HCT116 (cell line): Measurements from ENCODE around the gene CLEC16A. TPM values are rescaled to one million over a fixed set of nuclear protein-coding genes. Genes with fewer than 3 reads are reported as not detected.

ENCODE experiments used
- ATAC-seq: fragments of 200-7000 bp; cut with Tn5 transposase; 2 replicates; pipeline ENCODE4 v1.9.1; 2020; ENCODE audit warnings: mild to moderate bottlenecking, moderate library complexity
- BruUV-seq: library from RNA; stranded (reverse); fragments of 400-500 nt; replicated peaks from 2 replicates; lab custom pipeline; 2021; lab: Mats Ljungman, UMichigan
- CTCF ChIA-PET: fragments of 300-600 bp; sonication (Branson Sonifier 250); formaldehyde crosslinking; loops from one replicate; lab custom pipeline; 2021; ENCODE audit warnings: antibody characterized with exemption; lab: Charles Lee
- POLR2A ChIA-PET: fragments of 300-600, 350-600 bp; sonication (Branson Sonifier 250); formaldehyde crosslinking; loops from one replicate; lab custom pipeline; 2021; ENCODE audit warnings: antibody characterized with exemption; lab: Charles Lee
- RAD21 ChIA-PET, 2 experiments: fragments of 300-600 bp; sonication (Branson Sonifier 250); formaldehyde crosslinking; loops; one replicate each; lab custom pipeline; 2023; ENCODE audit warnings: low total read pairs in 2 of 2; ENCODE audit not compliant: uncharacterized antibody in 2 of 2, unreplicated experiment in 2 of 2, low non-redundant PET in 1 of 2; lab: Charles Lee
- DNase-seq: peaks from one replicate; pipeline ENCODE4 v3.0.0-alpha.2; 2010; ENCODE audit warnings: low read depth, low spot score
- H2AFZ ChIP-seq: fragments of 200-600 bp; shearing (Covaris generic), sonication (generic); 2 replicates; pipeline ENCODE4 v1.6.1; 2017; ENCODE audit warnings: low read depth, mixed run types, mixed read lengths, antibody characterized with exemption, low read length; ENCODE audit not compliant: poor library complexity, severe bottlenecking
- H3K27ac ChIP-seq: 2 replicates; pipeline ENCODE4 v1.5.1; 2012; ENCODE audit warnings: low read depth, low read length
- H3K27me3 ChIP-seq: fragments of 200-600 bp; sonication (generic); 2 replicates; pipeline ENCODE4 v1.6.1; 2016; ENCODE audit warnings: mixed run types, low read length, mixed read lengths; ENCODE audit not compliant: insufficient read depth
- H3K36me3 ChIP-seq, 2 experiments: fragments of 200-500 bp in 1 of 2; fragments of 200-600 bp in 1 of 2; sonication (Bioruptor generic) in 1 of 2; sonication (generic) in 1 of 2; 2 replicates each; pipeline versions ENCODE4 v1.5.1 to v1.6.1; 2014 to 2016; ENCODE audit warnings: low read length in 2 of 2, inconsistent platforms in 1 of 2, mixed read lengths in 1 of 2, mixed run types in 1 of 2; ENCODE audit not compliant: insufficient read depth in 2 of 2, control insufficient read depth in 1 of 2
- H3K4me1 ChIP-seq, 2 experiments: fragments of 200-600 bp in 1 of 2; sonication (generic) in 1 of 2; 2 replicates each; pipeline versions ENCODE4 v1.5.1 to v1.6.1; 2012 to 2017; ENCODE audit warnings: low read length in 2 of 2, inconsistent platforms in 1 of 2, mild to moderate bottlenecking in 1 of 2, mixed read lengths in 1 of 2, mixed run types in 1 of 2, moderate library complexity in 1 of 2; ENCODE audit not compliant: insufficient read depth in 2 of 2, control insufficient read depth in 1 of 2
- H3K4me2 ChIP-seq: fragments of 200-600 bp; sonication (generic); 2 replicates; pipeline ENCODE4 v1.6.1; 2017; ENCODE audit warnings: mixed run types, low read length, mixed read lengths
- H3K4me3 ChIP-seq, 2 experiments: fragments of 200-600 bp in 1 of 2; sonication (generic) in 1 of 2; replicated peaks in 1 of 2; 2 replicates each; pipeline ENCODE4 v1.5.1; 2011 to 2016; ENCODE audit warnings: low read length in 2 of 2, control low read depth in 1 of 2, low read depth in 1 of 2, mild to moderate bottlenecking in 1 of 2, mixed read lengths in 1 of 2, mixed run types in 1 of 2
- H3K79me2 ChIP-seq: fragments of 200-600 bp; sonication (generic); 2 replicates; pipeline ENCODE4 v1.6.1; 2017; ENCODE audit warnings: mild to moderate bottlenecking, mixed run types, low read length, moderate library complexity, mixed read lengths; ENCODE audit not compliant: insufficient read depth
- H3K9ac ChIP-seq: fragments of 200-600 bp; sonication (generic); 2 replicates; pipeline ENCODE4 v1.6.1; 2016; ENCODE audit warnings: low read length, mixed read lengths
- H3K9me2 ChIP-seq: fragments of 200-600 bp; sonication (generic), shearing (Covaris generic); 2 replicates; pipeline ENCODE4 v1.6.1; 2017; ENCODE audit warnings: mixed run types, mild to moderate bottlenecking, moderate library complexity; ENCODE audit not compliant: insufficient read depth
- H3K9me3 ChIP-seq, 2 experiments: fragments of 200-500 bp in 1 of 2; fragments of 200-600 bp in 1 of 2; sonication (Bioruptor generic) in 1 of 2; sonication (generic) in 1 of 2; 2 replicates each; pipeline ENCODE4 v1.6.1; 2014 to 2017; ENCODE audit warnings: low read length in 2 of 2, mixed read lengths in 2 of 2, inconsistent platforms in 1 of 2, low read depth in 1 of 2, mild to moderate bottlenecking in 1 of 2, mixed run types in 1 of 2, moderate library complexity in 1 of 2; ENCODE audit not compliant: control insufficient read depth in 1 of 2, insufficient read depth in 1 of 2
- H4K20me1 ChIP-seq: fragments of 200-600 bp; sonication (generic), shearing (Covaris generic); 2 replicates; pipeline ENCODE4 v1.6.1; 2017; ENCODE audit warnings: mixed run types, mild to moderate bottlenecking, moderate library complexity; ENCODE audit not compliant: insufficient read depth
- CBX3 ChIP-seq: IDR thresholded peaks from 2 replicates; pipeline ENCODE4 v1.6.1; 2012; ENCODE audit warnings: low read depth
- EZH2 ChIP-seq: fragments of 200-600 bp; sonication (generic); IDR thresholded peaks from 2 replicates; pipeline ENCODE4 v1.6.1; 2017; ENCODE audit warnings: antibody characterized with exemption, mixed run types
- EZH2phosphoT487 ChIP-seq: fragments of 200-600 bp; IDR thresholded peaks from 2 replicates; pipeline ENCODE4 v1.6.1; 2018; ENCODE audit warnings: antibody characterized with exemption, borderline replicate concordance
- FOSL1 ChIP-seq: IDR thresholded peaks from 2 replicates; pipeline ENCODE4 v1.6.1; 2012; ENCODE audit warnings: low read depth
- JUND ChIP-seq: IDR thresholded peaks from 2 replicates; pipeline ENCODE4 v1.6.1; 2012
- MAX ChIP-seq: IDR thresholded peaks from 2 replicates; pipeline ENCODE4 v1.6.1; 2012
- POLR2AphosphoS5 ChIP-seq: IDR thresholded peaks from 2 replicates; pipeline ENCODE4 v1.6.1; 2011; ENCODE audit warnings: mild to moderate bottlenecking, low read depth, low read length, moderate library complexity
- RAD21 ChIP-seq: IDR thresholded peaks from 2 replicates; pipeline ENCODE4 v1.6.1; 2012; ENCODE audit warnings: low read depth, mild to moderate bottlenecking
- SIN3A ChIP-seq: IDR thresholded peaks from 2 replicates; pipeline ENCODE4 v1.6.1; 2012; ENCODE audit warnings: low read depth
- SP1 ChIP-seq: IDR thresholded peaks from 2 replicates; pipeline ENCODE4 v1.6.1; 2012; ENCODE audit warnings: low read depth
- SRF ChIP-seq: IDR thresholded peaks from 2 replicates; pipeline ENCODE4 v1.6.1; 2012; ENCODE audit warnings: low read depth
- intact Hi-C: fragments of 100-400 bp; cut with micrococcal nuclease; formaldehyde crosslinking; loops from 2 replicates; pipeline ENCODE4 v1.10.0; 2022
- total RNA-seq: library from RNA; stranded (reverse); gene quantifications from one replicate; pipeline ENCODE4 v1.2.1, GENCODE V29; 2021; ENCODE audit not compliant: unreplicated experiment
- TF ChIP-seq, protein P1 (sequence below): IDR thresholded peaks from 2 replicates; pipeline ENCODE4 v1.6.1; 2011; ENCODE audit warnings: mild to moderate bottlenecking, low read length, moderate library complexity; ENCODE audit not compliant: insufficient replicate concordance; ENCODE audit errors: extremely low read depth
- TF ChIP-seq, protein P2 (sequence below), 3 experiments: fragments of 200-600 bp in 1 of 3; sonication (generic) in 1 of 3; IDR thresholded peaks in 2 of 3; conservative IDR thresholded peaks in 1 of 3; 2 replicates each; pipeline ENCODE4 v1.5.1; 2012 to 2017; ENCODE audit warnings: low read depth in 2 of 3, low read length in 2 of 3, antibody characterized with exemption in 1 of 3, borderline replicate concordance in 1 of 3, control low read depth in 1 of 3, mild to moderate bottlenecking in 1 of 3, mixed read lengths in 1 of 3, mixed run types in 1 of 3, moderate library complexity in 1 of 3; ENCODE audit not compliant: insufficient read depth in 1 of 3

The CLEC16A gene
- total RNA-seq, 1 experiment from 2014 or later = 18.0 TPM

- DNase-seq (no peak), ATAC-seq (no peak)
- Histone ChIP-seq H3K4me3 (no peak overlapping the region), H4K20me1 (no peaks in the 10 kb centered on the region)
- TF ChIP-seq CBX3 (no peak), EZH2phosphoT487 (no peak)
- TF ChIP-seq, all 23 proteins: peak for 0
- Histone ChIP-seq H2AFZ (no peak overlapping the region), H3K4me2 (no peak overlapping the region), H3K9me3 (no peaks in the 10 kb centered on the region), H3K27ac (no peak overlapping the region), H3K27me3 (no peaks in the 10 kb centered on the region), H3K9me2 (no peaks in the 10 kb centered on the region), H3K79me2 (no peaks in the 10 kb centered on the region), H3K36me3 (0 out of 4 replicates have a peak, but pooled peaks cover 0 to 3% of the 10 kb centered on the region in 2 experiments), H3K9ac (no peak overlapping the region), H3K4me1 (no peaks in the 10 kb centered on the region)
- RAD21 ChIA-PET = no interaction called here
- intact Hi-C loops = no loop called here
- no TSS peak for BruUV-seq
- POLR2A ChIA-PET = no interaction called here
- CTCF ChIA-PET = no interaction called here
These were observed 182.2 kb downstream of the CLEC16A start for GRCh38 chr16:11126399-11127054.

- Histone ChIP-seq H3K9me3 (no peaks in the 10 kb centered on the region), H3K36me3 (0 out of 4 replicates have a peak, but pooled peaks cover 0 to 3% of the 10 kb centered on the region in 2 experiments), H4K20me1 (no peaks in the 10 kb centered on the region), H3K27ac (no peak overlapping the region), H3K9ac (no peak overlapping the region), H3K79me2 (no peaks in the 10 kb centered on the region), H3K4me2 (no peak overlapping the region), H3K4me3 (no peak overlapping the region), H3K9me2 (no peaks in the 10 kb centered on the region), H2AFZ (no peak overlapping the region), H3K4me1 (peaks cover 5% of the 10 kb centered on the region in 2 experiments), H3K27me3 (no peaks in the 10 kb centered on the region)
- BruUV-seq = no TSS peak
- ChIA-PET POLR2A (no interaction called here), CTCF (no interaction called here), RAD21 (no interaction called here)
- TF ChIP-seq SRF (no peak), SP1 (no peak), CBX3 (no peak), POLR2AphosphoS5 (no peak), EZH2 (no peak), FOSL1 (no peak), SIN3A (no peak), JUND (no peak), EZH2phosphoT487 (no peak), RAD21 (no peak), MAX (no peak)
- TF ChIP-seq, protein P1, sequence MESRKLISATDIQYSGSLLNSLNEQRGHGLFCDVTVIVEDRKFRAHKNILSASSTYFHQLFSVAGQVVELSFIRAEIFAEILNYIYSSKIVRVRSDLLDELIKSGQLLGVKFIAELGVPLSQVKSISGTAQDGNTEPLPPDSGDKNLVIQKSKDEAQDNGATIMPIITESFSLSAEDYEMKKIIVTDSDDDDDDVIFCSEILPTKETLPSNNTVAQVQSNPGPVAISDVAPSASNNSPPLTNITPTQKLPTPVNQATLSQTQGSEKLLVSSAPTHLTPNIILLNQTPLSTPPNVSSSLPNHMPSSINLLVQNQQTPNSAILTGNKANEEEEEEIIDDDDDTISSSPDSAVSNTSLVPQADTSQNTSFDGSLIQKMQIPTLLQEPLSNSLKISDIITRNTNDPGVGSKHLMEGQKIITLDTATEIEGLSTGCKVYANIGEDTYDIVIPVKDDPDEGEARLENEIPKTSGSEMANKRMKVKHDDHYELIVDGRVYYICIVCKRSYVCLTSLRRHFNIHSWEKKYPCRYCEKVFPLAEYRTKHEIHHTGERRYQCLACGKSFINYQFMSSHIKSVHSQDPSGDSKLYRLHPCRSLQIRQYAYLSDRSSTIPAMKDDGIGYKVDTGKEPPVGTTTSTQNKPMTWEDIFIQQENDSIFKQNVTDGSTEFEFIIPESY = no peak
- TF ChIP-seq, protein P2, sequence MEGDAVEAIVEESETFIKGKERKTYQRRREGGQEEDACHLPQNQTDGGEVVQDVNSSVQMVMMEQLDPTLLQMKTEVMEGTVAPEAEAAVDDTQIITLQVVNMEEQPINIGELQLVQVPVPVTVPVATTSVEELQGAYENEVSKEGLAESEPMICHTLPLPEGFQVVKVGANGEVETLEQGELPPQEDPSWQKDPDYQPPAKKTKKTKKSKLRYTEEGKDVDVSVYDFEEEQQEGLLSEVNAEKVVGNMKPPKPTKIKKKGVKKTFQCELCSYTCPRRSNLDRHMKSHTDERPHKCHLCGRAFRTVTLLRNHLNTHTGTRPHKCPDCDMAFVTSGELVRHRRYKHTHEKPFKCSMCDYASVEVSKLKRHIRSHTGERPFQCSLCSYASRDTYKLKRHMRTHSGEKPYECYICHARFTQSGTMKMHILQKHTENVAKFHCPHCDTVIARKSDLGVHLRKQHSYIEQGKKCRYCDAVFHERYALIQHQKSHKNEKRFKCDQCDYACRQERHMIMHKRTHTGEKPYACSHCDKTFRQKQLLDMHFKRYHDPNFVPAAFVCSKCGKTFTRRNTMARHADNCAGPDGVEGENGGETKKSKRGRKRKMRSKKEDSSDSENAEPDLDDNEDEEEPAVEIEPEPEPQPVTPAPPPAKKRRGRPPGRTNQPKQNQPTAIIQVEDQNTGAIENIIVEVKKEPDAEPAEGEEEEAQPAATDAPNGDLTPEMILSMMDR (IDR thresholded peaks at IDR 0.05 in 2 of 3, conservative IDR thresholded peaks at IDR 0.05 in 1 of 3; ENCODE audit: borderline replicate concordance in 1 of 3, insufficient read depth in 1 of 3, low read depth in 2 of 3, low read length in 2 of 3) = no peak
- ATAC-seq (no peak), DNase-seq (no peak)
- intact Hi-C loops = no loop called here
These were observed 183.3 kb downstream of the CLEC16A start for GRCh38 chr16:11127610-11128195.
